Measurements from ENCODE around the gene NBPF15. TPM values are rescaled to one million over a fixed set of nuclear protein-coding genes. Genes with fewer than 3 reads are reported as not detected.
"Not testable (repeated sequence)": the region's sequence is repeated elsewhere in the genome, so short reads cannot be mapped to it uniquely, and the experiment has no call there.

Gene NBPF15
- total and polyA plus RNA-seq, 9 of the 15 experiments (the other 6 are each of a cell fraction or from before 2014, with no cell fraction given), result 1.8 to 13.2 (median 6.0) TPM

DNA sequence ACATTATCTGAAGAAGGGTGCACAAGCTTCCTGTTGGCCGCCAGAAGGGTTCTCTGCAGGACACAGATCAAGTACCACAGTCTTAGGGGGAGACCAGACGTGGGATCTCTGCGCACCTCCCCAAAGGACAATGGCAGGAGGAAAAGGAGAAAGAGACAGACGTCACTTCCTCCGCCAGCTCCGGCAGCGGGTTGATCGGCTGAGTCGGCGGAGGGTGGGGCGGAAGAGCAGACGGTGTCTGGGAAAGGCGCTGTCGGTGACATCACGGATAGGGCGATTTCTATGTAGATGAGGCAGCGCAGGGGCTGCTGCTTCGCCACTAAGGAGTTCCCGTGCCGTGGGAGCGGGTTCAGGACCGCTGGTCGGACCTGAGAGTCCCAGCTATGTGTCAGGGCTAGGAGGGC lies 49.4 kb downstream of the NBPF15 start:
- not testable (repeated sequence) for H3K27me3 ChIP-seq (ENCODE audit: control insufficient read depth in 2 of 2, insufficient read depth in 2 of 2, low read length in 2 of 2)
- 1% methylated on average over 14 of the region's 23 CpGs for WGBS (ENCODE audit: insufficient coverage, low coverage, missing lambda C conversion rate)
- TF ChIP-seq BCL6 (CRISPR knock-in tag; IDR thresholded peaks at IDR 0.05), result 0 out of 2 replicates have a peak, but pooled peaks have one; percentile 17
- TF ChIP-seq ZC3H8 (IDR thresholded peaks at IDR 0.05), result 0 out of 2 replicates have a peak, but pooled peaks have one; percentile 41
- peak; percentile 61; the same call in 1 of the 2 replicates for TF ChIP-seq ZNF143 (CRISPR knock-in tag; IDR thresholded peaks at IDR 0.05)
- TF ChIP-seq CXXC5 (CRISPR knock-in tag; IDR thresholded peaks at IDR 0.05), result peak; percentile 6; the same call in 1 of the 2 replicates
- TF ChIP-seq EHMT2 (IDR thresholded peaks at IDR 0.05), result peak; percentile 96
- 0 out of 2 replicates have a peak, but pooled peaks have one; percentile 6 for TF ChIP-seq ETV1 (tag; conservative IDR thresholded peaks at IDR 0.05; ENCODE audit: low read depth)
- TF ChIP-seq NFRKB (IDR thresholded peaks at IDR 0.05; ENCODE audit: low read depth), result peak; percentile 30
- 0 out of 4 replicates have a peak, but pooled peaks of 1 of the 2 experiments have one; percentile 18 for TF ChIP-seq TEAD1 (CRISPR knock-in tag; IDR thresholded peaks at IDR 0.05)
- TF ChIP-seq ELF1 (tag; IDR thresholded peaks at IDR 0.05), result 0 out of 2 replicates have a peak, but pooled peaks have one; percentile 3
- TF ChIP-seq PYGO2 (tag; IDR thresholded peaks at IDR 0.05), result 0 out of 2 replicates have a peak, but pooled peaks have one; percentile 26
- TF ChIP-seq, protein P1, sequence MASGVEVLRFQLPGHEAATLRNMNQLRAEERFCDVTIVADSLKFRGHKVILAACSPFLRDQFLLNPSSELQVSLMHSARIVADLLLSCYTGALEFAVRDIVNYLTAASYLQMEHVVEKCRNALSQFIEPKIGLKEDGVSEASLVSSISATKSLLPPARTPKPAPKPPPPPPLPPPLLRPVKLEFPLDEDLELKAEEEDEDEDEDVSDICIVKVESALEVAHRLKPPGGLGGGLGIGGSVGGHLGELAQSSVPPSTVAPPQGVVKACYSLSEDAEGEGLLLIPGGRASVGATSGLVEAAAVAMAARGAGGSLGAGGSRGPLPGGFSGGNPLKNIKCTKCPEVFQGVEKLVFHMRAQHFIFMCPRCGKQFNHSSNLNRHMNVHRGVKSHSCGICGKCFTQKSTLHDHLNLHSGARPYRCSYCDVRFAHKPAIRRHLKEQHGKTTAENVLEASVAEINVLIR (CRISPR knock-in tag; IDR thresholded peaks at IDR 0.05), result peak; percentile 48; the same call in 1 of the 2 replicates
- TF ChIP-seq ZNF583 (CRISPR knock-in tag; IDR thresholded peaks at IDR 0.05), result 0 out of 2 replicates have a peak, but pooled peaks have one; percentile 28
- TF ChIP-seq NRF1 (conservative IDR thresholded peaks at IDR 0.05 in 1 of 2, IDR thresholded peaks at IDR 0.05 in 1 of 2), result peak; percentile 69 to 76
- TF ChIP-seq, protein P2, sequence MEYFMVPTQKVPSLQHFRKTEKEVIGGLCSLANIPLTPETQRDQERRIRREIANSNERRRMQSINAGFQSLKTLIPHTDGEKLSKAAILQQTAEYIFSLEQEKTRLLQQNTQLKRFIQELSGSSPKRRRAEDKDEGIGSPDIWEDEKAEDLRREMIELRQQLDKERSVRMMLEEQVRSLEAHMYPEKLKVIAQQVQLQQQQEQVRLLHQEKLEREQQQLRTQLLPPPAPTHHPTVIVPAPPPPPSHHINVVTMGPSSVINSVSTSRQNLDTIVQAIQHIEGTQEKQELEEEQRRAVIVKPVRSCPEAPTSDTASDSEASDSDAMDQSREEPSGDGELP (CRISPR knock-in tag; IDR thresholded peaks at IDR 0.05; ENCODE audit: borderline replicate concordance), result peak; percentile 0; the same call in 1 of the 2 replicates
- TF ChIP-seq, protein P3, sequence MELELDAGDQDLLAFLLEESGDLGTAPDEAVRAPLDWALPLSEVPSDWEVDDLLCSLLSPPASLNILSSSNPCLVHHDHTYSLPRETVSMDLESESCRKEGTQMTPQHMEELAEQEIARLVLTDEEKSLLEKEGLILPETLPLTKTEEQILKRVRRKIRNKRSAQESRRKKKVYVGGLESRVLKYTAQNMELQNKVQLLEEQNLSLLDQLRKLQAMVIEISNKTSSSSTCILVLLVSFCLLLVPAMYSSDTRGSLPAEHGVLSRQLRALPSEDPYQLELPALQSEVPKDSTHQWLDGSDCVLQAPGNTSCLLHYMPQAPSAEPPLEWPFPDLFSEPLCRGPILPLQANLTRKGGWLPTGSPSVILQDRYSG (tag; conservative IDR thresholded peaks at IDR 0.05; ENCODE audit: low read depth), result peak; percentile 76; the same call in 1 of the 2 replicates
- TF ChIP-seq SPI1 (IDR thresholded peaks at IDR 0.05; ENCODE audit: borderline replicate concordance, low read depth, low read length), result 0 out of 2 replicates have a peak, but pooled peaks have one; percentile 13
- peak; percentile 80 for TF ChIP-seq GABPA (tag; conservative IDR thresholded peaks at IDR 0.05; ENCODE audit: low read depth)
- TF ChIP-seq, protein P4, sequence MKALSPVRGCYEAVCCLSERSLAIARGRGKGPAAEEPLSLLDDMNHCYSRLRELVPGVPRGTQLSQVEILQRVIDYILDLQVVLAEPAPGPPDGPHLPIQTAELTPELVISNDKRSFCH (CRISPR knock-in tag; IDR thresholded peaks at IDR 0.05), result not testable (repeated sequence)
- TF ChIP-seq, protein P4 (tag; IDR thresholded peaks at IDR 0.05), result peak; percentile 27; the same call in 1 of the 2 replicates

More for the DNA sequence above, 49.4 kb downstream of the NBPF15 start:
- H3K4me3 ChIP-seq; CTCF ChIA-PET (ENCODE audit: low intra/inter-chr PET ratio); BruUV-seq (replicated peaks); FAIRE-seq; H4K20me1 ChIP-seq (replicated peaks; ENCODE audit: control insufficient read depth, insufficient read depth, low read length); intact Hi-C loops (cut with micrococcal nuclease); H3K36me3 ChIP-seq (ENCODE audit: control insufficient read depth, insufficient read depth, low read length); H3K79me2 ChIP-seq (ENCODE audit: control insufficient read depth, insufficient read depth, low read length); H3K9me3 ChIP-seq (replicated peaks; ENCODE audit: control insufficient read depth, insufficient read depth, low read depth, low read length); in situ Hi-C loops (cut with MboI); H3K9me1 ChIP-seq (ENCODE audit: control insufficient read depth, insufficient read depth, low read length); H3K4me1 ChIP-seq (replicated peaks in 1 of 2; ENCODE audit: control insufficient read depth in 2 of 2, insufficient read depth in 2 of 2, low read length in 2 of 2): not testable (repeated sequence)
- peak overlapping the region; percentile 46; the same call in 1 of the 2 replicates for H3K4me2 ChIP-seq (ENCODE audit: insufficient read depth, low read length)
- peak overlapping the region; percentile 77 for H2AFZ ChIP-seq (ENCODE audit: low read depth, low read length)
- H3K27ac ChIP-seq (ENCODE audit: extremely low read depth, low read depth, low read length), result peak overlapping the region; percentile 65; the same call in 1 of the 3 replicates
- ATAC-seq, result peak; percentile 74
- POLR2A ChIA-PET, result interaction anchor here (0.6 to 1.3 kb wide), 5 partner anchors 56 to 869 kb away, joined by 3 to 22 read pairs (median 3); no protein-coding TSS in a partner anchor
- peak in 1 of 4 experiments; percentile 83 for DNase-seq (ENCODE audit: extremely low read depth in 1 of 4, low spot score in 3 of 4)
- H3K9ac ChIP-seq (ENCODE audit: insufficient read depth in 1 of 2, low read depth in 2 of 2, low read length in 2 of 2), result peak overlapping the region in 1 of 2 experiments; percentile 78; a peak in 3 of 4 replicates

Data from K562 (cell line).